Thymus (tissue), 11 donors: ENCODE results near the gene PBRM1. TPM values are rescaled to one million over a fixed set of nuclear protein-coding genes. Genes with fewer than 3 reads are reported as not detected.

Experiments
- DNase-seq, 9 donors: peaks; one replicate each; pipeline ENCODE4 v3.0.0-alpha.2; 2013; ENCODE audit warnings: low spot score in 9 of 9, low read depth in 6 of 9, missing footprints in 1 of 9
- H3K27ac ChIP-seq, 2 donors: one replicate each; pipeline ENCODE4 v1.5.1; 2013; ENCODE audit warnings: control low read depth in 1 of 2, low read depth in 1 of 2, low read length in 1 of 2, mild to moderate bottlenecking in 1 of 2, moderate library complexity in 1 of 2
- H3K27me3 ChIP-seq, 2 donors: one replicate each; pipeline ENCODE4 v1.5.1; 2013; ENCODE audit warnings: low read length in 1 of 2; ENCODE audit not compliant: control insufficient read depth in 2 of 2, insufficient read depth in 1 of 2
- H3K36me3 ChIP-seq, 2 donors: one replicate each; pipeline ENCODE4 v1.5.1; 2013; ENCODE audit warnings: low read length in 1 of 2, mild to moderate bottlenecking in 1 of 2, moderate library complexity in 1 of 2; ENCODE audit not compliant: control insufficient read depth in 2 of 2, insufficient read depth in 2 of 2
- H3K4me1 ChIP-seq, 2 donors: one replicate each; pipeline ENCODE4 v1.5.1; 2013; ENCODE audit warnings: low read length in 2 of 2; ENCODE audit not compliant: control insufficient read depth in 2 of 2, insufficient read depth in 2 of 2
- H3K4me3 ChIP-seq, 2 donors: one replicate each; pipeline ENCODE4 v1.5.1; 2013; ENCODE audit warnings: low read length in 2 of 2, control low read depth in 1 of 2, mild to moderate bottlenecking in 1 of 2
- H3K9me3 ChIP-seq, 2 donors: one replicate each; pipeline ENCODE4 v1.5.1; 2013; ENCODE audit warnings: low read length in 1 of 2, mild to moderate bottlenecking in 1 of 2; ENCODE audit not compliant: control insufficient read depth in 2 of 2, insufficient read depth in 1 of 2
- WGBS: extraction: QIAGEN DNeasy Blood & Tissue Kit; methylation state at CpG from one replicate; pipeline ENCODE4 v1.1.7; 2013; 5-methylcytosine and 5-hydroxymethylcytosine counted together
- polyA plus RNA-seq: library from polyadenylated mRNA; stranded (reverse); fragments of 200-250 nt; gene quantifications from one replicate; pipeline ENCODE4 v1.2.3, GENCODE V29; 2013
- total RNA-seq: library from RNA; stranded (reverse); fragments of 120-200 nt; gene quantifications from one replicate; pipeline ENCODE4 v1.2.4, GENCODE V29; 2013
- donor health status: healthy.

Gene PBRM1
- total and polyA plus RNA-seq, 2 donors: 15.7 to 48.1 TPM

DNA sequence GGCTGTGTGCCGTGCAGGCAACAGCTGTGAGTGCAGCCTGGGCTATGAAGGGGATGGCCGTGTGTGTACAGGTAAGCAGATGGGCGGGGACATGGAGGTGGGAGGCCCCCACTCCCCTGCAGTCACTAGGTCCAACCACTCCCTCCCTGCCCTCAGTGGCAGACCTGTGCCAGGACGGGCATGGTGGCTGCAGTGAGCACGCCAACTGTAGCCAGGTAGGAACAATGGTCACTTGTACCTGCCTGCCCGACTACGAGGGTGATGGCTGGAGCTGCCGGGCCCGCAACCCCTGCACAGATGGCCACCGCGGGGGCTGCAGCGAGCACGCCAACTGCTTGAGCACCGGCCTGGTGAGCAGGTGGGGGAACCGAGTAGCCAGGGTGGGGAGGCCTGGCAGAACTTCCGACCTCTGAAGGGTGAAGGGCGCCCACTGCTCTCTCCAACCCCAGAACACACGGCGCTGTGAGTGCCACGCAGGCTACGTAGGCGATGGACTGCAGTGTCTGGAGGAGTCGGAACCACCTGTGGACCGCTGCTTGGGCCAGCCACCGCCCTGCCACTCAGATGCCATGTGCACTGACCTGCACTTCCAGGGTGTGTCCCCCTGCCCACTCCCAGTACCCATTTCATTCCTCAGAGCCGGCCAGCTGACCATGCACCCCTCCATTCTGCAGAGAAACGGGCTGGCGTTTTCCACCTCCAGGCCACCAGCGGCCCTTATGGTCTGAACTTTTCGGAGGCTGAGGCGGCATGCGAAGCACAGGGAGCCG lies 163.6 kb downstream of the PBRM1 start:
- H3K4me3 ChIP-seq: no peak overlapping the region
- H3K27ac ChIP-seq: no peak overlapping the region
- H3K4me1 ChIP-seq: peaks cover 0 to 4% of the 10 kb centered on the region in 2 donors
- no peak for DNase-seq
- 96% methylated on average over 33 of the region's 33 CpGs for WGBS
- H3K27me3 ChIP-seq: no peaks in the 10 kb centered on the region
- H3K9me3 ChIP-seq: no peaks in the 10 kb centered on the region
- H3K36me3 ChIP-seq: peaks cover 0 to 3% of the 10 kb centered on the region in 2 donors

DNA sequence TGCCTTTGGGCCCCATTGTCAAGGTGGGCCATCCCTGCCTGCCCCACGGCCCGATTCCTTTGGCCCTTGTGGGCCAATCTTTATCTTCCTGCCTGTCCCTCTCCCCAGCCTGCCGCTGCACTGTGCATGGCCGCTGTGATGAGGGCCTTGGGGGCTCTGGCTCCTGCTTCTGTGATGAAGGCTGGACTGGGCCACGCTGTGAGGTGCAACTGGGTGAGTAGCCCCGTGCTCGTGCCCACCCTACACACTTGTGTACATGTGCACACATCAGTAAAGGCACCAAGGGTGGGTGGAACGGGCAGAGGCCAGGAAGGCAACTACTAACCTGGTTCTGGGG lies 164.3 kb downstream of the PBRM1 start:
- no peak overlapping the region for H3K27ac ChIP-seq
- no peak overlapping the region for H3K4me3 ChIP-seq
- WGBS: 98% methylated on average over 8 of the region's 8 CpGs
- peaks cover 0 to 2% of the 10 kb centered on the region in 2 donors for H3K36me3 ChIP-seq
- H3K9me3 ChIP-seq: no peaks in the 10 kb centered on the region
- no peaks in the 10 kb centered on the region for H3K27me3 ChIP-seq
- H3K4me1 ChIP-seq: peaks cover 0 to 4% of the 10 kb centered on the region in 2 donors
- DNase-seq: no peak

DNA sequence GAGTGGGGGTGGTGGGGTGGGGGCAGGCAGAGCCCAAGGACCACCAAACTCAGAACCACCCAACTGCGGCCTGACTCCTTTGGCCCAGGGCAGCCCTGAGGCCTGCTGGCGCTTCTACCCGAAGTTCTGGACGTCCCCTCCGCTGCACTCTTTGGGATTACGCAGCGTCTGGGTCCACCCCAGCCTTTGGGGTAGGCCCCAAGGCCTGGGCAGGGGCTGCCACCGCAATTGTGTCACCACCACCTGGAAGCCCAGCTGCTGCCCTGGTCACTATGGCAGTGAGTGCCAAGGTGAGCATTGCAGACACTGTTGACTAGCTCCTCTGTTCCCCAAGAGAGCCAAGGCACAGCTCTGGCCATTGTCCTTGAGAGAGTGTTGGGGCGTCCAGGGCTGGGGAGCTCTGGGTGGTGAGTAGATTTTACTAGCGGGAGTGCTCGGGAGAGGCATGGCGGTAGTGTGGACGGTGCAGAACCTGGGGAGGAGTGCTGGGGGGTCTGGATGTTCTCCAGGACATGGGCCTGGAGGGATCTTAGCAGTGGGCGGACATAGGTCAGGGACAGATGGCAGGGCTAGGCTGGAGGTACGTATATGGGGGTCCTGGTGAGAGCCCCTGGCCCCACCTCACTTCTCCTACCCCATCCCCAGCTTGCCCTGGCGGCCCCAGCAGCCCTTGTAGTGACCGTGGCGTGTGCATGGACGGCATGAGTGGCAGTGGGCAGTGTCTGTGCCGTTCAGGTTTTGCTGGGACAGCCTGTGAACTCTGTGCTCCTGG lies 164.8 kb downstream of the PBRM1 start:
- Histone ChIP-seq H3K4me3 (no peak overlapping the region), H3K36me3 (peaks cover 0 to 2% of the 10 kb centered on the region in 2 donors), H3K27me3 (no peaks in the 10 kb centered on the region), H3K27ac (no peak overlapping the region), H3K9me3 (no peaks in the 10 kb centered on the region), H3K4me1 (peaks cover 0 to 4% of the 10 kb centered on the region in 2 donors)
- no peak for DNase-seq
- 95% methylated on average over 20 of the region's 20 CpGs for WGBS

DNA sequence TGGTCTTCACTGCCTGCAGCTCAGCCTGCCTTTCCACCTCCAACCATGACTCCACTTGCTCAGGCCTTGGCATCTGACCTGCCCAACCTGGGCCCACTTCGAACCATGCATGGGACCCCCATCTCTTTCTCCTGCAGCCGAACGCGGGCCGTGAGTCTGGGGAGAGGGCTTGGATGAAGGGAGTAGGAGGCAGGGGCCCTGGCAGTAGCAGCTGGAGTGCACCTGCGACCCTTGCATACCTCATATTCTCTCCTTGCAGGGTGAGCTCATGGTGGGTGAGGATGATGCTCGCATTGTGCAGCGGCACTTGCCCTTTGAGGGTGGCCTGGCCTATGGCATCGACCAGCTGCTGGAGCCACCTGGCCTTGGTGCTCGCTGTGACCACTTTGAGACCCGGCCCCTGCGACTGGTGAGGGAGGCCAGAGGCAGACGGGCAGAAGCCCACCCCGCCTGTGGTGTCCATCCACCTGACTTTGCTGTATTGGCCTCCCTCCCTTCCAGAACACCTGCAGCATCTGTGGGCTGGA lies 165.5 kb downstream of the PBRM1 start:
- H3K36me3 ChIP-seq: no peaks in the 10 kb centered on the region
- H3K27ac ChIP-seq: no peak overlapping the region
- H3K9me3 ChIP-seq: no peaks in the 10 kb centered on the region
- WGBS: 96% methylated on average over 14 of the region's 14 CpGs
- no peak for DNase-seq
- no peak overlapping the region for H3K4me3 ChIP-seq
- H3K27me3 ChIP-seq: no peaks in the 10 kb centered on the region
- peaks cover 0 to under 1% of the 10 kb centered on the region in 2 donors for H3K4me1 ChIP-seq

DNA sequence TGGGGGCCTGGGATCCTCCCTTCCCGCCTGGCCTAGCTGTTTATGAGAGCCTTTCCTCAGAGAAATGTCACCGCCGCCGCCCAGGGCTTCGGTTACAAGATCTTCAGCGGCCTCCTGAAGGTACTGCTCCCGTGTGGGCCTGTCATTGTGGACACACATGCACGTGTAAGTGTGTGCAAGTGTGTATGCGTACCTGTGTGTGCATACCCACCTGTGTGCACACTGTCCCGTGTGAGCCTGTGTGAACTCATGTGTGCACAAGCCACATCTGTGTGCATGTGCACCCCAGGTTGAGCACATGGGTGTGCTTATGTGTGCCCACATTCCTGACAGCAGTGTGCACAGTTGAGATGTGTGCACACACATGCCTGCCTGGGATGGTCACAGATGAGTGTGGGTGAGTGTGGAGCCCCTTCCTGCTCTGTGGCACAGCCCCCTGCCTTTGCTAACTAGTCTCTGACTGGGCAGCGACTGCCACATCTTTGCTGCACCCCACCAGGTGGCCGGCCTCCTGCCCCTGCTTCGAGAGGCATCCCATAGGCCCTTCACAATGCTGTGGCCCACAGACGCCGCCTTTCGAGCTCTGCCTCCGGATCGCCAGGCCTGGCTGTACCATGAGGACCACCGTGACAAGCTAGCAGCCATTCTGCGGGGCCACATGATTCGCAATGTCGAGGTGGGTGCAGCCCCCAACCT lies 166.1 kb downstream of the PBRM1 start:
- Histone ChIP-seq H3K9me3 (no peaks in the 10 kb centered on the region), H3K36me3 (no peaks in the 10 kb centered on the region), H3K27me3 (no peaks in the 10 kb centered on the region), H3K4me3 (no peak overlapping the region), H3K4me1 (no peaks in the 10 kb centered on the region), H3K27ac (no peak overlapping the region)
- no peak for DNase-seq
- WGBS: 95% methylated on average over 22 of the region's 22 CpGs

DNA sequence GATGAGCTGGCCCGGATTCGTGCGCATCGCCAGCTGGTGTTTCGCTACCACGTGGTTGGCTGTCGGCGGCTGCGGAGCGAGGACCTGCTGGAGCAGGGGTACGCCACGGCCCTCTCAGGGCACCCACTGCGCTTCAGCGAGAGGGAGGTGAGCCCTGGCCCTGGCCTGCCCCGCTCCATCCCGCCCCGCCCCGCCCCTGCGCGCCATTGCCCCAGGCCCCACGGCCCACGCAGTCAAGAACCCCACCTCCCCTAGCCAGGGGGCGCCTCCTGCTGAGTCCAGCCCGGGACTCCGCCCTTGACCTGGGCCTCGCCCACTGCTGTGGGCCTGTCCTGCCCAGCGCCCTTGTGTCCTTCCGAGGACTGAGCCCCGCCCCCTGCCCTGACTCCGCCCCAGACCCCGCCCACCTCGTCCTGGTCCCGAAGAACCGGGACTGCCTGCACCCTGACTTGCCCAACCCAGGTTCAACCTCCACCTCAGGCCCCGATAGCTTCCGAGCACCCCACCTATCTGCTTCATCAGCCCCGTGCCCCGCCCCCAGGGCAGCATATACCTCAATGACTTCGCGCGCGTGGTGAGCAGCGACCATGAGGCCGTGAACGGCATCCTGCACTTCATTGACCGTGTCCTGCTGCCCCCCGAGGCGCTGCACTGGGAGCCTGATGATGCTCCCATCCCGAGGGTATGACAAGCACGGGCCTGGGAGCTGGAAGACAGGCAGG lies 166.8 kb downstream of the PBRM1 start:
- WGBS: 94% methylated on average over 50 of the region's 50 CpGs
- Histone ChIP-seq H3K27me3 (no peaks in the 10 kb centered on the region), H3K27ac (no peak overlapping the region), H3K36me3 (no peaks in the 10 kb centered on the region), H3K9me3 (no peaks in the 10 kb centered on the region), H3K4me1 (no peaks in the 10 kb centered on the region), H3K4me3 (no peak overlapping the region)
- DNase-seq: no peak

DNA sequence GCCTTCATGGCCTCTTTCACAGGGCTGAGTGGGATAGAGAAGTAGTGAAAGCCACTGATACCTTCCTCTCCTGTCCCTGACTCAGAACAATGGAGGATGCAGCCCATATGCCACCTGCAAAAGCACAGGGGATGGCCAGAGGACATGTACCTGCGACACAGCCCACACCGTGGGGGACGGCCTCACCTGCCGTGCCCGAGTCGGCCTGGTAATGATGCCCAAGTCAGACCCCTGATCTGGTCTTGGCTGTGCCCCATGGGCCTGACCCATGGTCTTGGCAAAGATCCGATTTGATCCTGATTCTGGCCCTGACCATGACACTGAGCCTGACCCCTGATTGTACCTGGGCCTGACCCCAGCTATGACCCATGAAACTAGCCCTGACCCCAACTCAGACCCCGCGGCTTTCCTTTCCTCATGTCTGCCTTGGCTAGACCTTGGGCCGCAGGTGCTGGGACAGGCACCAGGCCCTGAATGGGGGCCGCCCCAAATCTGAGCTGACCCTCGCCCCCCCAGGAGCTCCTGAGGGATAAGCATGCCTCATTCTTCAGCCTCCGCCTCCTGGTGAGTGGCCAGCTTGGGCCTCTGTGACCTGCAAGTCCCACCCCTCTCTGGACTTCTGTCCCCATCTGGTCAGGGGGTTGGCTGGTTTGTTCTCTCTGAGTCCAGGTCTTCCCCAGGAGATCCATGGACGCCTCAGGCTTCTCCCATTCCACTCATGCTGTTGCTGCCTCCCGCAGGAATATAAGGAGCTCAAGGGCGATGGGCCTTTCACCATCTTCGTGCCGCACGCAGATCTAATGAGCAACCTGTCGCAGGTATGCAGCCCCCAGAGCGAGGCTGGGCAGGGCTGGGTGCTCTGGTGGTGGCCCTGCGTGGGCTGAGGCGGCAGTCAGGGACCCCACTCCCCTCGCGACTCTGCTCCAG lies 167.7 kb downstream of the PBRM1 start:
- DNase-seq: no peak
- no peaks in the 10 kb centered on the region for H3K4me1 ChIP-seq
- no peaks in the 10 kb centered on the region for H3K36me3 ChIP-seq
- H3K27ac ChIP-seq: no peak overlapping the region
- 97% methylated on average over 25 of the region's 25 CpGs for WGBS
- H3K9me3 ChIP-seq: no peaks in the 10 kb centered on the region
- no peak overlapping the region for H3K4me3 ChIP-seq
- H3K27me3 ChIP-seq: no peaks in the 10 kb centered on the region
